GM18498 (cell line): ENCODE data around the gene SETBP1.

ENCODE experiments used
- ATAC-seq: cut with Tn5 transposase; IDR thresholded peaks from one replicate; pipeline ENCODE4 v1.9.1; 2021; ENCODE audit warnings: mild to moderate bottlenecking, moderate library complexity; ENCODE audit not compliant: unreplicated experiment

The SETBP1 gene

DNA sequence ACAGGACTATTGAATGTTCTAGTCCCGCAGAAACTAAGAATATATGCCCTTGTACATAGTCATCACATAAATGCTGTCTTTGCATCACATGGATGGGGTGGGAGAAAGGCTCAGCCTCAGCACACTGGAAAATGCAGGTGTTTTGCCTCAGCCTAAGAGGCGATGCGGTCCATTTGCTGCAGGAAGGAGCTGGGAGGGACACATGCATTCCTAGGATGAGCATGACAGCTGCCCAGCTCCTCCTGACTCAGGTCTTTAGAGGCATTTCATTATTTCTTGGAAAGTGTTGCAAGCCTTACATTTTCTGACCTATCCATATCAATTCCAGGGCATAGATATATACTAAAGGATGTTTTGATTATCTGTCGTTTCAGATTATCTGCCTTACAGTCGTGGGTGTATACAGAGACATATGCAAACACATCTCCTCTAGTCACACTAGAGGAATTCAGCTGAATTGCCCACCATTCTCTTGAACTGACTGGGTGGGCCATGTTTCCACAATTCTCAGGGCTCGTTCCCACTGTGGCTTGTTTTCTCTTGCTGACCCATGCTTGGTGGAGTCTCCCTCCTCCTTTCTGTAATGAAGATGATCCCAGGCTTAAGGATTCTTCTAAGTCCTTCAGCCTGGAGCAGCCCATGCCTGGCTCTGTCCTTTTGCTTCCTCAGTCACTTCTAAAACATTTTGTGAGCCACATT, 156.9 kb downstream of the SETBP1 start:
- ATAC-seq: no peak

DNA sequence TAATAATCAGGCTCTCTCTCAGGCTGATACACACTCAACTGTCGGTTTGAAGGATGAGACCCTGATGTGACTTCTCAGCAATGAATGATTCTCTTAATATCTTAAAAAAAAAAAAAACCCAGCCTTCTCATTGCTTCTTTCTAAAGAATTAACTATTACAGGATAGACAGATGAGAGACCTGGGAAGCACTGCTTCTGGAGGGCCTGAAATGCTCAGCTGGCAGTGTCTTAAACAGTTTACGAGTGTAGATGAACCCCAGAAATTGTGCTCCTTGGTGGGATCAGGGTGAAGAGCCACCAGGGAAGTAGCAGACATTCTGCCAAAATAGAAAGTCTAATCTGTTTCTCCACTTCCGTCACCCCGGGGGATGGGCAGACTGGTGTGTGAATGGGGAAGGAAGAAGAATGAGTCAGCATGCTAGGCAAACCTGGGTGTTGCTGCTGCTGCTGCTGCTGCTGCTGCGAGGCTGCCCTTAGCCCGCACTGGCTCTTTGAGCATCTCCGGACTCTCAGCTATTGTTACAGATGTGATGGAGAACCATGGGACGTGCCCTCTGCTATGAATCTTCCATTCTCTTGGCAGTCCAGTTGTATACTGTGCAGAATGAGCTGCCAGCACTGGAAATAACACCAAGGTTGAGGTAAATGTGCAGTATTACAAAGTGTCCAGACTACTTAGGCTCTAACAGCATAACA, 158.4 kb downstream of the SETBP1 start:
- peak; percentile 98 for ATAC-seq

DNA sequence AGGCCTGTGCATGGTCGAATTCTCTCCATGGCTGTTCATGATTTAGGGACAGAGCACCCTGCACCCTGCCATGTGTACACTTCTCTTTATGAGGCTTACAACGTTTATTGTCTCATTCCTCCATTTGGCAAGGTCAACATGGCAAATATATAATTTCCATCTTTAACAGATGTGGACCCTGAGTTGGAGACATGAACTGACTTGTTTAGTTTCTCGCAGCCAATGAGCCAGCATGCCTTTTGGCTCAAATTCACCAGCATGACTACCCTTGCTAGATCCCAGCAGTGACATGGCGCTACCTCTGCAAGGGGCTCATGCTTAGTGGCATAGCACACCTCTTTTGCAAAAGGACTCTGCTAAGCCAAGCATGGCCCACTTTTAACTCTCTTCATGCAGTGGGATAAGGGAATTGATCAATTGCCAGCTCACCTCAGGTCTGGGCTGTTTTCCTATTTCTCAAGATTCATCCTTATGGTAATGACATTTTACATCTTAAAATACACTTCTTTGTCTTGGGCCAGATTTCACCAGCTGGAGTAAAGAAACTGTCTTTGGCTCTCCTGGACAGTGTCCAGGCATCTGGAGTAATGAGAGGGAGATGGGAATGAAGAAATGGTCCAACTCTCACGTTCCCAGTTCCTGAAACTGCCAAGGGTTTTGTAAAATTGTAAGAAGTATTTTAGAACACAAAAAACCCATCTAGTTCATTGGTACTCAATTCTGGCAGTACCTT, 159.5 kb downstream of the SETBP1 start:
- no peak for ATAC-seq

DNA sequence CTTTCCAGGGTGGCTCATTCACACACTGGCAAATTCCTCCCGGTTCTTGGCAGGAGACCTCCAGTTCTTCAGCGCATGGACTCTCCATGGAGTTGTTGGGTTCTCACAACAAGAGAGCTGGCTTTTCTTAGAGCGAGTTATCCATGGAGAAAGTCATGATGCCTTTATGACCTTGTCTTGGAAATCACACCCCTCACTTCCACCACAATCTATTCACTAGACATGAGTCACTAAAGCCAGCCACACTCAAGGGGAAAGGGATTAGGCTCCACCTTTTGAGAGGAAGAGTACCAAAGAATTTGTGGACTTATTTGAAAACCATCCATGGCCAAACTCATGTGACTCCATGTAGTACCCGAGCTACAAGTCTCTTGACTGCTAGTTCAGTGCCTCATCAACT, 160.5 kb downstream of the SETBP1 start:
- no peak for ATAC-seq

DNA sequence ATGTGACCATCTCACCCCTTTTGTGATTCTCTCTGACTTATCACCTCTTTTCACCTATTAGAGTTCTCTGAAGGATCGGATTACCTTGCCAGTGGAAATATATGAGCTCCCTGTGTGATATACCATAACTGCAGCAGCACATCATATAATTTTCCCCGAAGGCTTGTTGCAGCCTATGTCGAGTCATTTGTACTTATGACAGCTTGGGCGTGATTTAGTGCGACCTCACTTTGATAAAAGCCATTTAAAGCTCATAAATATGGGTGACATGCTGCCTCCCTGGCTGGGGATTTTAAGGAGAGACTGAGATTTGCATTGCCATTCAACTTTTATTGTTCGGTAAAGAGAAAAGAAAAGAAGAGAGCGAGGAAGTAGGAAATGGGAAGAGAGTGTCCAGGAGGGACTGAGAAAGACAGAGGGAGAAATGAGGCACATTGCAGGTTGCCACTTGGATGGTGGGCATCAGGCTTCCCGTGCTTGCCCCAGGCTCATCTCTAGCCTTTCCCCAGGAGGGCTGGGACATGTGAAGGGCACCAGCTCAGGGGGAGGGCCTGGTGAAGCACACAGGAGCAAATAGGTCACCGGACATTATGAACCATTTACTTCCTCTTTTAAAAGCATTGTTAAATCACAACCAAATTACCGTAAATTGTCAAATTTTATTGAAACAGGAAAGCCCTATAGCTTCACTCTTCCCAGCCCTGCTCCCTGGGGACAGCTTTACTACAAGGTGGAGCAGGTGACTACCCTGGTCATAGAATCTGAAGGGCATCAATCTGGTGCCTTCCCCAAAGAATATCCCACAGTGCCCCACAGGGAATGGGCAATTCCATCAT, 161.3 kb downstream of the SETBP1 start:
- ATAC-seq: no peak

DNA sequence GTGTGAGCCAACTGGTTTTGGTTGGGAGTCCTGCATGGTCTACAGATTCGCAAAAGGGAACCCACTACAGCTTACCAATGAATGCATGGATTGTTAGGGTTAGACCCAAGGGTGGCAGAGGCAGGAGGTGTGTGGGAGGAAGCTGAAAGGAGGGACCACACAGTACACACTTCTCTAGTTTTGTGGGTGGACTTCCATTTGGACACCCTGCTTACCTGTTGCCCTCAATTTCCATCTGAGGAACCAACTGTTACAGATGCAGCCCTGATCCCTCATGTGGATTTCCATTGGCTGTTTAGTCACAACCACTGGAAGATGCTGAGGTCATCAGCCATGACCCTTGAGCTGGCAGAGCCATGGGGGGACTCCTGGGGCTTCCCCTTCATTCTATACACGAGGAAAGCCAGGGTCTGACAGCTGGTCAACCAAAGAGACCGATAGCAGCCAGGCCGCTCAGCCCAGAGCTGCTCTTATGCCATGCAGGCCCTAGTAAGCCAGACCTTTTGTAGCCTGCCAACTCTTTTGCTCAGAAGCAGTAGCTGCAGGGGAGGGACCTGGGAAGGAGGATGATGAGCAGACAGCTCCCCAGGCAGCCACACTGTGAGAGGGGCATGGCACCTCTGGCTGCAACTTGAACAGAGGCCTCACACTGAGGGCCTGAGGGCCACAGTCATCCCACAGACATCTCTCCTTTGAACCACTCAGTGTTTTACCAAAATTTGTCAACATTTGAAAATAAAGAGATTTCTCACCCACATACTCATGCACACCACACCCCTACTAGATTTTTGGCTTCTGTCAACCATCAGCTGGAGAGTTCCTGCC, 162.1 kb downstream of the SETBP1 start:
- no peak for ATAC-seq

DNA sequence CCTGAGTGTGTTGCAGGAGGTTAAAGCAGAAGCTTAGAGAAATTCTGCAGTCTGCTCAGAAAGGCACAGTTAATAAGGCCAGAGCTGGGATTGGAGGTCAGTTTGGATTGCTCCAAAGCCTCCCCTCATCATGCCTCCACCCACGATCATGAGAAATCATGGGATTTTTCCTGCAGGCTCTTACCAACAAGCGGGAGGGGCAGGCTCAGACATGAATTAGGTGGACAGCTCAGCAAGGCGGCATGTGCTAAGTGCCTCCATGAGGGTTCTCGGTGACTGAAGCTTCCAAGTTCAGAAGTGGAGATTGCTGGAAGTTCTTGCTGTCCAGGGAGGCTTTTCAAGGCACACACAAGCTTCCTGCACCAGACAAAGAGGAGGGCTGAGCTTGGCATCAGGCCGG, 163.8 kb downstream of the SETBP1 start:
- no peak for ATAC-seq

DNA sequence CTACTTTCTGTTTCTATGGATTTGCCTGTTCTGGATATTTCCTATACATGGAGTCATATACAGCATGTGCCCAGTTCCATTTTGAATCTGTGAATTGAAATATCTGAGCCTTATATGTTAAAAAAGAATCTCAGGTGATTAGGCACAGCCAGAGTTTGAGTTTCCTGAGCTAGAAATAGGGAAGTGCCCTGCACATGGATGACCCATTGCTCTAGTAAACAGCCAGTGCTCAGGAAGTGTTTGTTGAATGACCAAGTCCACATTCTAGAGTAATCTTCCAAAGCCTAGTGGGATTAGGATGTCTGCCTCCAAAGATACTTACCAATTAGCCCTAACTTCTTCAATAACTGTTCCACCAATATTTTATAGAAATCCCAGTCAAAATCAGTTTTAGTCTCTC, 165.8 kb downstream of the SETBP1 start:
- no peak for ATAC-seq

DNA sequence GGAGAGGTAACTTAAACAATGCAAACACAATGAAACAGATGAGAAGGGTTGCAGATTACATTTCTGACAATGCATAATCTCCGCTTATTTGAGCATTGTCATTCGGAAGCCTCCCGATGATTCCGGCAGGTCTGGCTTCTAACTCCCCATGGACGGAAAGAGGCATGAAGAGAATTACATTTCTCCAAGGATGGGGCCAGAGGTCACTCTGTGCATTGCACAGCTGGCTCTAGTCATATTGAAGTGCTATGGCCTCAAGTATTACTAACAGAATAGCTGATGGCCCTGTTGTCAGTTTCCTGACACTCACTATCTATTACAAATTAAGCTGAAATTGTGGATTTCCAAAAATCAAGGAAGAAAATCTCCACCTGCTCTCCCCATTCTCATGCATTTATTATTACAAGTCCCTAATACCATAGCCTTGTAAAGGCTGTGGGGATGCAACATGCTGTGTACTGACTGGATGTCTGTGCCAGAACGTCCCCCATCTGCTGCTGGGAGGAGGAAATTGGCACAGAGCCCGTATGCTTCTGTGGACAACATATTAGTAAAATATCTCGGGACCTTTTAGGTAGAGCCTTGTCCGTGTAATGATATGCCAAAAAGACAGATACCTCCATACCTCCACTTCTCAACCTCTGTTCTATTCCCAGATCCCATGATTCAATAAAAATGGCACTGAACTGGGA, 168.1 kb downstream of the SETBP1 start:
- ATAC-seq: no peak

DNA sequence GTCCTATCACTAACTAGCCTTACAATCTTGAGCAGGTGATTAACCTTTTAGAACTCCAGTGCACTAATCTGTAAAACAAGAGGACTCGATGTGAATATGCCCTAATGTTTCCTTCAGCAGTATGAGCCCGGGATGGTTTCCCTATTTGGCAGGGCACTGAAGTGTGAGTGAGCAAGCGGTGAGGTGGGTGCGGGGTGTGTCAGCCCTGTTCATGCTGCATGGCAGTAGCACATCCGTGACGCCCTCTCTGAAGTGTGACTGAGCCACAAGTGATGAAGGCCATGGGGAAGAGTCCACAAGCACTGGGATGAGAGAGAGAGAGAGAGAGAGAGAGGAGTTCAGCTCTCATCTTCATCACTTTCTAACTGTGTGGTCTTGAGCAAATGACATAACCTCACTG, 168.7 kb downstream of the SETBP1 start:
- ATAC-seq: no peak

DNA sequence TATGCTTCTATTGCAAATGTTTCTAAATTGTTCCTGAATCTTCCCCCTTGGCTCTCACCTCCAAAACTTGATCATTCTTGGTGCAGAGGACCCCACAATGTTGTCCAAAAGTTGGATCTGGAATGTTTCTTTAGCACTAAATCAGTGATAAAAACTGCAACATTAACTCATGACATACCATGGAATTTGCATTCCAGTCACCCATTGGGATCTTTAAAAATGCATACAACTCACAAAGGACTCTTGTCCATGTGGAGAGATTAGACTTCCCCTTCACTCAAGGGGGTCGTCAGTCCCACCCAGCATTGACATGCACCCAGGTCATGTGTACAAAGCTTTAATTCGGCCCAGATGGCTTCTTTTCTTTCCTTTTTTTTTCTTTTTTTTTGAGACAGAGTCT, 169.3 kb downstream of the SETBP1 start:
- no peak for ATAC-seq

DNA sequence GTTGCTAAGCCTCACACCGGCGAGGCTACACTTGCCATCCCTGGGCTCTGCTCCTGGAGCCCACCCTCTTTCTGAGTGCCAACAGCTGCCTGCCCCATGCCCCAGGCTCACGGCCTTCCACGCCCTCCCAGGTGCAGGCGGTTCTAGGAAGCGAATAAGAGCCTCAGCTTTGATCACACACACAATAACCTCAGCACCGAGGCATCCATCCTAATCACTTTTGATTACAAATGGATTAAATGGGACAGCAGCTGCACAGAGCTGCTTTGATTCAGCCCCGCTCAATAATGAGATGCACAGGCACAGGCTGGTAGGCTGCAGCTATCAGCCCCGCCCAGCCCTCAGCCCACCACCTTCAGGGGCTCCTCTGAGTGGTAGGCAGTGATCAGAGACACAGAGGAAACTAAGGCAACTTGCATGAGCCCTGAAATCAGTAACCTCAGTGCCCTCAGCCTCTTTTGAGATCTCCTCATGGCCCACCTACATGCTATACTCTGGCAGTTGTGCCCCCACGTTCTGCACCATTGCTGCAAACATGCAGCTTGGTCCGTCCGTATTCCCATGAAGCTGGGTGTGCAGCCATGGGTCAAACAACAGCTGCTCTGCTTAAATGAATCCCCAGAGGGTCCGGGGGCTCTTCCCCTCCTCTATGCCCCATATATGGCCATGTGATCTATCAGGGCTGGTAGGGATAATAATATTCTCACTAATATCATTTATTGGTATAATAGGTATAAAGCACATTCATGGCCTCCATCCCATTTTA, 171.4 kb downstream of the SETBP1 start:
- no peak for ATAC-seq

DNA sequence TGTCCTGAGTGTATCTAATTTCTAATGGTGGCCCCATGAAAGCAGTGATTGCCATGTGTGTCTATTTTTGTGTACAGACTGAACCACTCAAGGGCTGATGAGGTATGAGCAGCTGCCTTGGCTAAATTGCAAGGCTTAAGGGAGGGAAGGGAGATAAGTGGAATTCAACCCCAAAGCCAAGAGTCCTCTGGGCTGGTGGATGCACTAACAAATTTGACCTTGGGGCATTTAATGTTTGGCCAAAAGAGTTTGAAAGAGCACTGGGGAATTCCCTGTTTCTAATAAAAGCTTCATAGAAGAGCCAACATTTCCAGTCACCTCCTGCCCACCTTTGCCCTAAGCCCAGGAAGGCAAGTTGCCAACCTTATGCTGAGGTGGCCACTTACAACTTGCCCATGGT, 172.1 kb downstream of the SETBP1 start:
- no peak for ATAC-seq

DNA sequence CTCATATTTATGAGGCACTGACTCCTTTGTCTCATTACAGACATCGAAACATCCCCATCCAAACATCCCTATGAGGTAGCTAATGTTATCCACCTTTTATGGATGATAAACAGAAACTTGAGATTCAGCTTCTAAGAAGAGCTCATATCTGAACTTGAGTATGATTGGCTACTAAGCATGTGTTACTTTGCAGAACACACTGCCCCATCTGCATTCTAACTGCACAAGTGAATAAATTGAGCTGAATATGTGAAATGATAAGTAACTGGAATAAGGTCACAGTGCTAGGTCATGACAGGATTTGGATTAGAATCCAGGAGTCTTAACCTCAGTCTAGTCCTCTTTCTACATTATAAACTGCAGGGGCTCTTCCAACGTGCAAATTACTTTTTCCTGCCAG, 172.7 kb downstream of the SETBP1 start:
- no peak for ATAC-seq

DNA sequence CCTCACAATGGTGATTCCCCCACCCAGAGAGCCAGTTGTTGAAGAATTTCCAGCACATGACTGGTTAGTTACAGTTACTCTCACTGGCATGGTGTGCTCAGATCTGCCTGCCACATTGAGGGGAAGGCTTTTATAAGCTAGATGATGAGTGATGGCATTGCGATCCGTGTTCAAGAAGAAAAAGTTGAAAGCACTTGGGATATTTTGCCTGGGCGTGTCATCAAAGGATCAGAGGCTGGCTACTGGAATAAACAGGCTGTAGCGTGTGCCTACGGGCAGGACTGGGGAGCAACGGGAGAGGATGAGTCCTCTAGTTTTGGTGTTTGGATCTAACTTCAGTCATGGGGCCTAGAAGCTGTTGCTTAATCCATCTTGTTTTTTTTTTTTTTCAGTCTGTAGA, 175.0 kb downstream of the SETBP1 start:
- no peak for ATAC-seq

DNA sequence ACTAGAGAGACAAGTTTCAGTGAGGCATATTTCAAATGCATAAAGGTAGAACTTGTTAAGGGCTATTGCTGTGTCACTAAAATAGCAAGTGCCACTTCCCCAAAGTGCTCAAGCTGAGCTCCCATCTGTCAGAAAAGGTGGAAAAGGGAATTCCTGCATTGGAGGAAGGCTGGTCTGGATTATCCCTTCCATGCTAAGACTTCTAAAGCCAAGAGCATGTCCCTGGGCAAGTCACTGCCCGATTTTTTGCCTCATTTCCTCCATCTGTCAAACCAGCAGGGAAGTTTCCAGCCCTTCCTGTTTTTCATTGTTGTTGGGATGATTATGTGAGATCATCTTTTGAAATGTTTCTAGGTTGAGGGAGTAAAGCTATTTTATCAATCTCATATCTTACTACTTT, 175.5 kb downstream of the SETBP1 start:
- no peak for ATAC-seq

DNA sequence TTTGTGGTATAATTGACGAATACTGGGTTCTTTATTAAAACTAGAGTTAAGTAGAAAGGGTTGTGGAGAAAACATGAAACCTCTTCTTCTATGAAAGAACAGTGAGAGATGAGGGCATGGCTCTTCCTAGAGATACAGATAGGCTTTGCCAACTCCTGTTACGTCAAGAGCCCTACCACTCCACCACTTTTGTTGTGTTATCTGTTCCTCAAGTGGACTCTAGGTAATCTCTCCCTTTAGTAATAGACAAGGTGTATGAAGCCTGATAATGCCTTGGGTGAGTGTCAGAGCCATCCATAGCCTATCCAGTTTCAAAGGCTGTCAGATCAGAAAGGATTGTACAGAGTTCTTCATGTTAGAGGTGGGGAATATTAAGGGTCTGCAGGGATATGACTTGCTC, 176.4 kb downstream of the SETBP1 start:
- no peak for ATAC-seq

DNA sequence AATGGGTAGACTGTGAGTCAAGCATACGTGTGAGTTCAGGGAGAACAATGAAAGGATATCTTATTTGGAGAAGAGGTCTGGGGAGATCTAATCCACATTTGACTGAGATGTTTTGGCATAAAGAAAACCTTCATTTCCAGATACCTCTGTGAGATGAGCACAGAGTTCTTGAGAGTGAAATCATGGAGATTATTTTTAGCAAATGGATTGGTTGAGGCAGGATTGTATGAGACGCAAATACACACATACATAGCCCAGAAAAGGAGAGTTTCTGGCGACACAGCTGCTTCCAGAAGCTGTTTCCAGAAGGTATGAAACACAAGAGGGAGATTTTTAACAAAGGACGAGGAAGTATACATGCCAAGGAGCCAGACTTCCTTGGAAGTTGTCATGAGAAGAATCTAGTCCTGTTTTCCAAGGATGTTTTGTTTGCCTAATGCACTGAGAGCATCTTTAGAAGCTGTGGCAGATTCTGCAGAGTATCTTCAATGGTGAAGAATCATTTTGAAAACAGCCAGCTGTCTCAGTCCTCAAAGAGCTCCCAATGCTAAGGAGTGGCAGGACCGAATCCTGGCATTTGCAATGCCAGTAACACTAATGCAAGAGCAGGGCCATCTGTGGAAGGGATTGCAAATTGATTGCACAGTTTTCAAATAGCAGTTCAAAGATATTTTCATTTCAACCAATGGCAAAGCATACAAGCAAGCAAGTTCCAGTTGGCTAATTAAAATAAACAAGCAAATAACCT, 177.2 kb downstream of the SETBP1 start:
- ATAC-seq: no peak
